MM.1S (cell line): Measurements from ENCODE around the gene NFATC3.

Experiments
- EZH2 ChIP-seq: fragments of 300-600 bp; sonication (generic); optimal IDR thresholded peaks from 2 replicates; pipeline ENCODE3; 2017; ENCODE audit warnings: low read depth, mild to moderate bottlenecking, antibody characterized with exemption, low read length, mixed read lengths
- EZH2phosphoT487 ChIP-seq: fragments of 300-600 bp; sonication (generic); IDR thresholded peaks from 2 replicates; pipeline ENCODE4 v1.6.1; 2018; ENCODE audit warnings: antibody characterized with exemption, low read length
- TF ChIP-seq, protein P1 (sequence below): fragments of 300-600 bp; sonication (generic); IDR thresholded peaks from 2 replicates; pipeline ENCODE4 v1.5.1; 2016; ENCODE audit warnings: antibody characterized with exemption, low read length, mixed read lengths

DNA sequence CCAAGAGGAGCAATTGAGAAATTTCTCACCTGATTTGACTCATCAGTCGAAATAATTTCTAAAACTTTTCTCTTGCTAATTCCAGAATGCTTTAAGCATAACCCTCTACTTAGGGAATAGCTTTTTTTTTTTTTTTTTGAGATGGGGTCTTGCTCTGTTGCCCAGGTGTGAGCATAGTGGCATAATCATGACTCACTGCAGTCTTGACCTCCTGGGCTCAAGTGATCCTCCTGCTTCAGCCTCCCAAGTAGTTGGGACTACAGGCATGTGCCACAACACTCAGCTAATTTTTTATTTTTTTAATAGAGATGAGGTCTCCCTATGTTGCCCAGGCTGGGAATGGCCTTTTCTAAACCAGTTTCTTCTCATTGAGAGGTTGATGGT is 13.7 kb upstream of the NFATC3 start:
- TF ChIP-seq, protein P1, sequence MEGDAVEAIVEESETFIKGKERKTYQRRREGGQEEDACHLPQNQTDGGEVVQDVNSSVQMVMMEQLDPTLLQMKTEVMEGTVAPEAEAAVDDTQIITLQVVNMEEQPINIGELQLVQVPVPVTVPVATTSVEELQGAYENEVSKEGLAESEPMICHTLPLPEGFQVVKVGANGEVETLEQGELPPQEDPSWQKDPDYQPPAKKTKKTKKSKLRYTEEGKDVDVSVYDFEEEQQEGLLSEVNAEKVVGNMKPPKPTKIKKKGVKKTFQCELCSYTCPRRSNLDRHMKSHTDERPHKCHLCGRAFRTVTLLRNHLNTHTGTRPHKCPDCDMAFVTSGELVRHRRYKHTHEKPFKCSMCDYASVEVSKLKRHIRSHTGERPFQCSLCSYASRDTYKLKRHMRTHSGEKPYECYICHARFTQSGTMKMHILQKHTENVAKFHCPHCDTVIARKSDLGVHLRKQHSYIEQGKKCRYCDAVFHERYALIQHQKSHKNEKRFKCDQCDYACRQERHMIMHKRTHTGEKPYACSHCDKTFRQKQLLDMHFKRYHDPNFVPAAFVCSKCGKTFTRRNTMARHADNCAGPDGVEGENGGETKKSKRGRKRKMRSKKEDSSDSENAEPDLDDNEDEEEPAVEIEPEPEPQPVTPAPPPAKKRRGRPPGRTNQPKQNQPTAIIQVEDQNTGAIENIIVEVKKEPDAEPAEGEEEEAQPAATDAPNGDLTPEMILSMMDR, result no peak
- no peak for TF ChIP-seq EZH2
- TF ChIP-seq EZH2phosphoT487, result no peak
